Breast epithelium (tissue), 4 donors: ENCODE results near the gene ATL3. TPM values are rescaled to one million over a fixed set of nuclear protein-coding genes. Genes with fewer than 3 reads are reported as not detected.
"Not testable (repeated sequence)": the region's sequence is repeated elsewhere in the genome, so short reads cannot be mapped to it uniquely, and the experiment has no call there.

Source experiments
- DNase-seq, 2 donors: peaks; one replicate each; pipeline ENCODE4 v3.0.0-alpha.2; 2019; ENCODE audit warnings: low spot score in 2 of 2
- H3K27ac ChIP-seq, 2 donors: fragments of 200-600 bp; sonication (generic) in 1 of 2; one replicate each; pipeline ENCODE4 v1.5.1; 2016 to 2019; ENCODE audit warnings: mild to moderate bottlenecking in 1 of 2
- H3K27me3 ChIP-seq, 2 donors: fragments of 200-600 bp; sonication (generic) in 1 of 2; one replicate each; pipeline versions ENCODE4 v1.5.1 to v1.6.0; 2017 to 2019; ENCODE audit warnings: control low read depth in 1 of 2, mild to moderate bottlenecking in 1 of 2
- H3K36me3 ChIP-seq: fragments of 200-600 bp; one replicate; pipeline ENCODE4 v1.5.1; 2019
- H3K4me1 ChIP-seq, 2 donors: fragments of 200-600 bp; sonication (generic); one replicate each; pipeline ENCODE4 v1.5.1; 2016 to 2019; ENCODE audit warnings: control low read depth in 1 of 2
- H3K4me3 ChIP-seq, 3 donors: fragments of 200-600 bp; sonication (generic); 1 replicate in 2 of 3; 2 replicates in 1 of 3; pipeline ENCODE4 v1.5.1; 2016 to 2019; ENCODE audit warnings: mild to moderate bottlenecking in 3 of 3, moderate library complexity in 2 of 3
- H3K9me3 ChIP-seq, 2 donors: fragments of 200-600 bp; sonication (generic) in 1 of 2; one replicate each; pipeline ENCODE4 v1.5.1; 2016 to 2019; ENCODE audit warnings: control low read depth in 1 of 2
- CTCF ChIP-seq, 3 donors: fragments of 450-650 bp; IDR thresholded peaks; one replicate each; pipeline ENCODE4 v1.5.1; 2016 to 2017; ENCODE audit warnings: antibody characterized with exemption in 3 of 3, mild to moderate bottlenecking in 3 of 3, moderate library complexity in 3 of 3
- POLR2A ChIP-seq: fragments of 450-650 bp; IDR thresholded peaks from one replicate; pipeline ENCODE4 v1.6.1; 2016; ENCODE audit warnings: antibody characterized with exemption, mild to moderate bottlenecking, moderate library complexity
- POLR2AphosphoS5 ChIP-seq, 3 donors: sonication (generic); formaldehyde crosslinking; IDR thresholded peaks; one replicate each; pipeline ENCODE4 v1.6.1; 2017; ENCODE audit warnings: antibody characterized with exemption in 3 of 3
- intact Hi-C: fragments of 100-400 bp; cut with DNase I; formaldehyde crosslinking; loops from one replicate; pipeline ENCODE4 v1.15.1; 2023; ENCODE audit warnings: low total_unique reads
- total RNA-seq, 3 donors: library from RNA; depleted of rRNA; stranded (reverse); fragments of >200 nt; gene quantifications; one replicate each; pipeline ENCODE4 v1.1.0, GENCODE V29; 2016

Gene ATL3
- total RNA-seq, 3 donors from 2014 or later: 75.2 to 165 (median 77.3) TPM

- Histone ChIP-seq H3K27me3 (no peaks in the 10 kb centered on the region), H3K4me1 (no peaks in the 10 kb centered on the region), H3K27ac (no peak overlapping the region), H3K9me3 (no peaks in the 10 kb centered on the region), H3K4me3 (no peak overlapping the region), H3K36me3 (peaks cover 11% of the 10 kb centered on the region)
- DNase-seq: no peak
- no peak for TF ChIP-seq CTCF (IDR thresholded peaks at IDR 0.05)
- TF ChIP-seq POLR2AphosphoS5 (IDR thresholded peaks at IDR 0.05): no peak
- no peak for TF ChIP-seq POLR2A
- intact Hi-C loops: no loop called here
Measured at GRCh38 chr11:63652671-63653070, 18.5 kb downstream of the ATL3 start.

GRCh38 chr11:63643205-63643604 lies 28.0 kb downstream of the ATL3 start:
- TF ChIP-seq CTCF (IDR thresholded peaks at IDR 0.05) (no peak), POLR2AphosphoS5 (IDR thresholded peaks at IDR 0.05) (no peak)
- peaks cover 8% of the 10 kb centered on the region for H3K36me3 ChIP-seq
- intact Hi-C loops: no loop called here

GRCh38 chr11:63641727-63642126 lies 29.4 kb downstream of the ATL3 start:
- H3K4me1 ChIP-seq: no peaks in the 10 kb centered on the region
- TF ChIP-seq CTCF (IDR thresholded peaks at IDR 0.05) (no peak), POLR2AphosphoS5 (IDR thresholded peaks at IDR 0.05) (no peak), POLR2A (no peak)
- H3K4me3 ChIP-seq: no peak overlapping the region
- H3K27ac ChIP-seq: no peak overlapping the region
- H3K9me3 ChIP-seq: no peaks in the 10 kb centered on the region
- H3K27me3 ChIP-seq: no peaks in the 10 kb centered on the region
- intact Hi-C loops: no loop called here
- DNase-seq: no peak
- peaks cover 8% of the 10 kb centered on the region for H3K36me3 ChIP-seq

More at GRCh38 chr11:63643205-63643604, 28.0 kb downstream of the ATL3 start:
- DNase-seq: no peak
- no peaks in the 10 kb centered on the region for H3K4me1 ChIP-seq
- no peak overlapping the region for H3K4me3 ChIP-seq
- no peaks in the 10 kb centered on the region for H3K9me3 ChIP-seq
- H3K27ac ChIP-seq: peak overlapping the region in 1 of 2 donors; percentile 50
- H3K27me3 ChIP-seq: no peaks in the 10 kb centered on the region

- Histone ChIP-seq H3K9me3 (no peaks in the 10 kb centered on the region), H3K4me1 (no peaks in the 10 kb centered on the region), H3K27ac (peak overlapping the region in 1 of 2 donors; percentile 30), H3K36me3 (peaks cover 8% of the 10 kb centered on the region), H3K27me3 (no peaks in the 10 kb centered on the region), H3K4me3 (no peak overlapping the region)
- no peak for TF ChIP-seq POLR2AphosphoS5 (IDR thresholded peaks at IDR 0.05)
- no peak for TF ChIP-seq POLR2A
- peak; percentile 34 to 48 (median 45) for TF ChIP-seq CTCF (IDR thresholded peaks at IDR 0.05)
- intact Hi-C loops: no loop called here
- no peak for DNase-seq
Measured at GRCh38 chr11:63639199-63639832, 31.9 kb downstream of the ATL3 start.

GRCh38 chr11:63638436-63638835 lies 32.7 kb downstream of the ATL3 start:
- H3K36me3 ChIP-seq, H3K4me3 ChIP-seq, H3K4me1 ChIP-seq, intact Hi-C loops, H3K27ac ChIP-seq, DNase-seq, H3K27me3 ChIP-seq, H3K9me3 ChIP-seq: not testable (repeated sequence)
